RPMI7951 (cell line): ENCODE data around the gene EIF2D. TPM values are rescaled to one million over a fixed set of nuclear protein-coding genes. Genes with fewer than 3 reads are reported as not detected.
"Not testable (repeated sequence)": the region's sequence is repeated elsewhere in the genome, so short reads cannot be mapped to it uniquely, and the experiment has no call there.

Source experiments
- DNase-seq: peaks from one replicate; pipeline ENCODE4 v3.0.0-alpha.2; 2012; ENCODE audit warnings: low read depth
- total RNA-seq: library from RNA; depleted of rRNA; stranded (reverse); fragments of >200 nt; shearing (Covaris generic); gene quantifications from 2 replicates; pipeline ENCODE4 v1.2.3, GENCODE V29; 2014

Gene EIF2D
- total RNA-seq, 1 experiment from 2014 or later = 38.1 TPM

GRCh38 chr1:206586501-206587445 is 25.5 kb downstream of the EIF2D start:
- DNase-seq = no peak

- DNase-seq = no peak
These were observed 27.6 kb downstream of the EIF2D start for GRCh38 chr1:206584683-206585082.

- peak; percentile 57 for DNase-seq
These were observed 28.3 kb downstream of the EIF2D start for GRCh38 chr1:206583707-206584648.

GRCh38 chr1:206582971-206583706 is 29.1 kb downstream of the EIF2D start:
- DNase-seq = no peak

GRCh38 chr1:206582537-206582936 is 29.7 kb downstream of the EIF2D start:
- no peak for DNase-seq

- no peak for DNase-seq
These were observed 30.7 kb downstream of the EIF2D start for GRCh38 chr1:206581571-206581981.

GRCh38 chr1:206581114-206581497 is 31.2 kb downstream of the EIF2D start:
- not testable (repeated sequence) for DNase-seq

GRCh38 chr1:206580438-206581113 is 31.7 kb downstream of the EIF2D start:
- DNase-seq = no peak

- peak; percentile 86 for DNase-seq
These were observed 32.4 kb downstream of the EIF2D start for GRCh38 chr1:206579747-206580437.

GRCh38 chr1:206578978-206579374 is 33.3 kb downstream of the EIF2D start:
- no peak for DNase-seq

- DNase-seq = no peak
These were observed 33.9 kb downstream of the EIF2D start for GRCh38 chr1:206578068-206578977.

- no peak for DNase-seq
These were observed 34.6 kb downstream of the EIF2D start for GRCh38 chr1:206577626-206578025.

GRCh38 chr1:206575894-206576737 is 36.1 kb downstream of the EIF2D start:
- no peak for DNase-seq

- peak; percentile 70 for DNase-seq
These were observed 36.9 kb downstream of the EIF2D start for GRCh38 chr1:206575165-206575893.

- DNase-seq = no peak
These were observed 38.5 kb downstream of the EIF2D start for GRCh38 chr1:206573762-206574161.

- no peak for DNase-seq
These were observed 38.9 kb downstream of the EIF2D start for GRCh38 chr1:206573319-206573718.

- no peak for DNase-seq
These were observed 39.4 kb downstream of the EIF2D start for GRCh38 chr1:206572835-206573234.

GRCh38 chr1:206570529-206570928 is 41.7 kb downstream of the EIF2D start:
- DNase-seq = no peak
